ENCODE results near the gene MED14. TPM values are rescaled to one million over a fixed set of nuclear protein-coding genes. Genes with fewer than 3 reads are reported as not detected.
A peak's percentile ranks its signal among the peaks of the same experiment; 100 is the strongest.
"Not testable (repeated sequence)": the region's sequence is repeated elsewhere in the genome, so short reads cannot be mapped to it uniquely, and the experiment has no call there.

MED14 gene
- total and polyA plus RNA-seq, 10 donors: 6.9 to 63.9 (median 47.0) TPM

- Histone ChIP-seq H3K4me1 (peaks cover 0 to 18% (median 12%) of the 10 kb centered on the region in 6 donors), H3K27ac (no peak overlapping the region), H3K9me3 (no peaks in the 10 kb centered on the region), H3K4me3 (no peak overlapping the region), H3K27me3 (replicated peaks in 1 of 7) (peaks cover 0 to 29% (median 0%) of the 10 kb centered on the region in 7 donors), H3K36me3 (no peaks in the 10 kb centered on the region)
- no peak for DNase-seq
- intact Hi-C loops (cut with DNase I; ENCODE audit: low total_unique reads): no loop called here
- 72 to 87% (median 81%) methylated on average over 4 to 6 of the region's 6 CpGs for WGBS, 5 donors
- TF ChIP-seq POLR2A (IDR thresholded peaks at IDR 0.05): no peak
- no peak for TF ChIP-seq CTCF (IDR thresholded peaks at IDR 0.05 in 8 of 11, conservative IDR thresholded peaks at IDR 0.05 in 3 of 11)
- TF ChIP-seq POLR2AphosphoS5 (IDR thresholded peaks at IDR 0.05): no peak
These were observed 11.2 kb upstream of the MED14 start for GRCh38 chrX:40746521-40746920.

GRCh38 chrX:40736170-40736505 lies 796 bp upstream of the MED14 start:
- no peaks in the 10 kb centered on the region for H3K9me3 ChIP-seq
- peak overlapping the region; percentile 91 to 97 (median 96) for H3K27ac ChIP-seq
- no peaks in the 10 kb centered on the region for H3K36me3 ChIP-seq
- H3K27me3 ChIP-seq (replicated peaks in 1 of 7): peaks cover 0 to 12% (median 0%) of the 10 kb centered on the region in 7 donors
- 0 to 5% (median 1%) methylated on average over 15 to 17 of the region's 17 CpGs for WGBS, 5 donors
- TF ChIP-seq CTCF (IDR thresholded peaks at IDR 0.05 in 8 of 11, conservative IDR thresholded peaks at IDR 0.05 in 3 of 11): no peak
- no peak for TF ChIP-seq POLR2AphosphoS5 (IDR thresholded peaks at IDR 0.05)
- TF ChIP-seq POLR2A (IDR thresholded peaks at IDR 0.05): no peak
- no peak for DNase-seq
- peak overlapping the region; percentile 60 to 89 (median 74) for H3K4me3 ChIP-seq
- H3K4me1 ChIP-seq: peaks cover 12 to 47% (median 31%) of the 10 kb centered on the region in 6 donors
- intact Hi-C loops (cut with DNase I; ENCODE audit: low total_unique reads): no loop called here

GRCh38 chrX:40734971-40735324 lies 394 bp downstream of the MED14 start:
- TF ChIP-seq CTCF (IDR thresholded peaks at IDR 0.05 in 8 of 11, conservative IDR thresholded peaks at IDR 0.05 in 3 of 11): no peak
- no peak for TF ChIP-seq POLR2A (IDR thresholded peaks at IDR 0.05)
- TF ChIP-seq POLR2AphosphoS5 (IDR thresholded peaks at IDR 0.05): no peak
- no peak for DNase-seq
- intact Hi-C loops (cut with DNase I; ENCODE audit: low total_unique reads): no loop called here
- Histone ChIP-seq H3K4me1 (peaks cover 16 to 59% (median 35%) of the 10 kb centered on the region in 6 donors), H3K9me3 (no peaks in the 10 kb centered on the region), H3K27me3 (replicated peaks in 1 of 7) (peaks cover 0 to 8% (median 0%) of the 10 kb centered on the region in 7 donors), H3K27ac (peak overlapping the region; percentile 91 to 97 (median 96)), H3K4me3 (peak overlapping the region; percentile 60 to 89 (median 74)), H3K36me3 (no peaks in the 10 kb centered on the region)
- 0 to 1% (median 1%) methylated on average over 2 to 20 of the region's 20 CpGs for WGBS, 5 donors

- peaks cover 19 to 64% (median 38%) of the 10 kb centered on the region in 6 donors for H3K4me1 ChIP-seq
- peaks cover 0 to 4% (median 0%) of the 10 kb centered on the region in 6 donors for H3K36me3 ChIP-seq
- TF ChIP-seq POLR2A (IDR thresholded peaks at IDR 0.05) (no peak), CTCF (IDR thresholded peaks at IDR 0.05 in 8 of 11, conservative IDR thresholded peaks at IDR 0.05 in 3 of 11) (no peak), POLR2AphosphoS5 (IDR thresholded peaks at IDR 0.05) (no peak)
- H3K4me3 ChIP-seq: peak overlapping the region in 3 of 8 donors; percentile 79 to 89 (median 82)
- no peaks in the 10 kb centered on the region for H3K27me3 ChIP-seq (replicated peaks in 1 of 7)
- WGBS, 5 donors: 35 to 72% (median 57%) methylated on average over 2 of the region's 2 CpGs
- DNase-seq: no peak
- H3K27ac ChIP-seq: no peak overlapping the region
- H3K9me3 ChIP-seq: no peaks in the 10 kb centered on the region
- intact Hi-C loops (cut with DNase I; ENCODE audit: low total_unique reads): no loop called here
These were observed 1.6 kb downstream of the MED14 start for GRCh38 chrX:40733706-40734105.

- WGBS, 5 donors: 93 to 100% (median 96%) methylated on average over 5 of the region's 5 CpGs
- H3K9me3 ChIP-seq; H3K27me3 ChIP-seq (replicated peaks in 1 of 7); H3K4me3 ChIP-seq; H3K27ac ChIP-seq; DNase-seq; intact Hi-C loops (cut with DNase I; ENCODE audit: low total_unique reads): not testable (repeated sequence)
- H3K36me3 ChIP-seq: peaks cover 0 to 13% (median 0%) of the 10 kb centered on the region in 6 donors
- H3K4me1 ChIP-seq: peaks cover 19 to 64% (median 38%) of the 10 kb centered on the region in 6 donors
These were observed 2.8 kb downstream of the MED14 start for GRCh38 chrX:40732499-40732898.

All from spleen (tissue), 11 donors.